Mesendoderm (in vitro differentiated cells): ENCODE results near the gene SPATA2.

Source experiments
- DNase-seq: peaks from one replicate; pipeline ENCODE4 v3.0.0; 2013
- H2AK5ac ChIP-seq: 2 replicates; pipeline ENCODE4 v1.6.1; 2013; ENCODE audit warnings: low read length, inconsistent platforms
- H2BK120ac ChIP-seq: 2 replicates; pipeline ENCODE4 v1.6.1; 2013; ENCODE audit warnings: low read depth, mild to moderate bottlenecking, low read length, moderate library complexity, mixed read lengths
- H2BK15ac ChIP-seq: replicated peaks from 2 replicates; pipeline ENCODE4 v1.6.1; 2013; ENCODE audit warnings: low read depth, mild to moderate bottlenecking, moderate library complexity
- H2BK5ac ChIP-seq: 2 replicates; pipeline ENCODE4 v1.6.1; 2013; ENCODE audit warnings: low read length, inconsistent platforms
- H3K18ac ChIP-seq: 2 replicates; pipeline ENCODE4 v1.6.1; 2013; ENCODE audit warnings: mild to moderate bottlenecking, low read length, mixed read lengths
- H3K23ac ChIP-seq: one replicate; pipeline ENCODE4 v1.6.1; 2013; ENCODE audit warnings: low read length
- H3K27ac ChIP-seq: 2 replicates; pipeline ENCODE4 v1.5.1; 2013; ENCODE audit warnings: low read depth, mild to moderate bottlenecking, inconsistent platforms, low read length, moderate library complexity
- H3K27me3 ChIP-seq: 2 replicates; pipeline ENCODE4 v1.6.1; 2013; ENCODE audit warnings: low read length, control low read depth, mild to moderate bottlenecking, inconsistent platforms; ENCODE audit not compliant: insufficient read depth, poor library complexity
- H3K36me3 ChIP-seq: 2 replicates; pipeline ENCODE4 v1.6.1; 2013; ENCODE audit warnings: low read length, inconsistent platforms; ENCODE audit not compliant: control insufficient read depth, insufficient read depth
- H3K4ac ChIP-seq: one replicate; pipeline ENCODE4 v1.6.1; 2013; ENCODE audit warnings: low read depth, mild to moderate bottlenecking, low read length, moderate library complexity
- H3K4me1 ChIP-seq: 2 replicates; pipeline ENCODE4 v1.6.1; 2013; ENCODE audit warnings: low read depth, low read length, inconsistent platforms; ENCODE audit not compliant: control insufficient read depth
- H3K4me2 ChIP-seq: 2 replicates; pipeline ENCODE4 v1.6.1; 2013; ENCODE audit warnings: low read length
- H3K4me3 ChIP-seq: 2 replicates; pipeline ENCODE4 v1.5.1; 2013; ENCODE audit warnings: mild to moderate bottlenecking, low read length
- H3K56ac ChIP-seq: one replicate; pipeline ENCODE4 v1.6.1; 2013; ENCODE audit warnings: low read length
- H3K79me1 ChIP-seq: 2 replicates; pipeline ENCODE4 v1.6.1; 2013; ENCODE audit warnings: low read length, inconsistent platforms
- H3K79me2 ChIP-seq: 2 replicates; pipeline ENCODE4 v1.6.1; 2013; ENCODE audit warnings: mild to moderate bottlenecking, low read length; ENCODE audit not compliant: control insufficient read depth, insufficient read depth
- H3K9ac ChIP-seq: 2 replicates; pipeline ENCODE4 v1.6.1; 2013; ENCODE audit warnings: low read length, inconsistent platforms
- H4K5ac ChIP-seq: one replicate; pipeline ENCODE4 v1.6.1; 2013; ENCODE audit warnings: low read length
- H4K8ac ChIP-seq: one replicate; pipeline ENCODE4 v1.6.1; 2013; ENCODE audit warnings: low read depth, mild to moderate bottlenecking, control low read depth, low read length, moderate library complexity
- WGBS: extraction: QIAGEN DNeasy Blood & Tissue Kit; methylation state at CpG from one replicate; pipeline ENCODE4 v1.1.7; 2013; ENCODE audit warnings: low lambda C conversion rate, missing lambda C conversion rate; ENCODE audit not compliant: insufficient coverage; ENCODE audit errors: extremely low coverage; 5-methylcytosine and 5-hydroxymethylcytosine counted together

The SPATA2 gene

GRCh38 chr20:49937027-49937929 is 21.9 kb upstream of the SPATA2 start:
- no CpG with 5 or more reads among the region's 12 CpGs for WGBS
- H3K4me2 ChIP-seq: peak overlapping the region; percentile 84
- no peak overlapping the region for H2BK5ac ChIP-seq
- H3K36me3 ChIP-seq: peaks cover 2% of the 10 kb centered on the region
- H3K27me3 ChIP-seq: no peaks in the 10 kb centered on the region
- no peak overlapping the region for H3K18ac ChIP-seq
- no peak overlapping the region for H4K5ac ChIP-seq
- peak overlapping the region; percentile 77 for H3K9ac ChIP-seq
- H3K27ac ChIP-seq: no peak overlapping the region
- peak overlapping the region; percentile 85 for H3K56ac ChIP-seq
- peaks cover 15% of the 10 kb centered on the region for H3K79me1 ChIP-seq
- no peak overlapping the region for H2BK120ac ChIP-seq
- H3K79me2 ChIP-seq: peaks cover 51% of the 10 kb centered on the region
- H2AK5ac ChIP-seq: no peak overlapping the region
- peaks cover 11% of the 10 kb centered on the region for H3K4me1 ChIP-seq
- peak; percentile 71 for DNase-seq
- no peak overlapping the region for H4K8ac ChIP-seq
- H3K23ac ChIP-seq: peak overlapping the region; percentile 29
- H3K4me3 ChIP-seq: peak overlapping the region; percentile 64
- H3K4ac ChIP-seq: no peak overlapping the region
- no peak overlapping the region for H2BK15ac ChIP-seq

GRCh38 chr20:49936153-49937026 is 21.1 kb upstream of the SPATA2 start, which contains the start of gene RNF114:
TSS of gene RNF114 (plus strand) at chr20:49936397. CDS start at chr20:49936413, 16 bp downstream.
- H3K79me2 ChIP-seq: peaks cover 44% of the 10 kb centered on the region
- no peaks in the 10 kb centered on the region for H3K27me3 ChIP-seq
- H3K79me1 ChIP-seq: peaks cover 12% of the 10 kb centered on the region
- peak within 1 kb of the TSS; percentile 77 for H3K9ac ChIP-seq
- no peak within 1 kb of the TSS for H4K5ac ChIP-seq
- H2BK15ac ChIP-seq: no peak within 1 kb of the TSS
- H3K36me3 ChIP-seq: peaks cover under 1% of the 10 kb centered on the region
- peaks cover 11% of the 10 kb centered on the region for H3K4me1 ChIP-seq
- peak within 1 kb of the TSS; percentile 84 for H3K4me2 ChIP-seq
- H3K27ac ChIP-seq: no peak within 1 kb of the TSS
- H3K18ac ChIP-seq: peak within 1 kb of the TSS; percentile 75
- WGBS: no CpG with 5 or more reads among the region's 79 CpGs
- H2BK5ac ChIP-seq: no peak within 1 kb of the TSS
- no peak within 1 kb of the TSS for H2AK5ac ChIP-seq
- H3K56ac ChIP-seq: peak within 1 kb of the TSS; percentile 85
- H3K23ac ChIP-seq: peak within 1 kb of the TSS; percentile 29
- H2BK120ac ChIP-seq: no peak within 1 kb of the TSS
- H3K4ac ChIP-seq: peak within 1 kb of the TSS; percentile 56
- H3K4me3 ChIP-seq: peak within 1 kb of the TSS; percentile 64
- DNase-seq: peak; percentile 91
- H4K8ac ChIP-seq: no peak within 1 kb of the TSS

GRCh38 chr20:49935746-49936152 is 20.4 kb upstream of the SPATA2 start:
- Histone ChIP-seq H2BK120ac (no peak overlapping the region), H3K27ac (no peak overlapping the region), H2BK15ac (no peak overlapping the region), H3K79me1 (peaks cover 7% of the 10 kb centered on the region), H3K56ac (no peak overlapping the region), H3K4me3 (no peak overlapping the region), H2AK5ac (no peak overlapping the region), H3K4ac (no peak overlapping the region), H4K5ac (no peak overlapping the region), H3K23ac (no peak overlapping the region), H3K4me1 (peaks cover 11% of the 10 kb centered on the region), H3K79me2 (peaks cover 38% of the 10 kb centered on the region), H3K18ac (no peak overlapping the region), H3K36me3 (no peaks in the 10 kb centered on the region), H3K27me3 (no peaks in the 10 kb centered on the region), H2BK5ac (no peak overlapping the region), H3K9ac (no peak overlapping the region), H3K4me2 (no peak overlapping the region), H4K8ac (no peak overlapping the region)
- no CpG with 5 or more reads among the region's 21 CpGs for WGBS
- DNase-seq: no peak

GRCh38 chr20:49929142-49929494 is 13.8 kb upstream of the SPATA2 start:
- whole genome bisulfite sequencing: no CpG with 5 or more reads among the region's 4 CpGs
- no peak overlapping the region for H3K56ac ChIP-seq

GRCh38 chr20:49928411-49929141 is 13.2 kb upstream of the SPATA2 start:
- no peak overlapping the region for H3K4me2 ChIP-seq
- no peak overlapping the region for H3K4ac ChIP-seq
- H2BK5ac ChIP-seq: no peak overlapping the region
- no peak overlapping the region for H2BK15ac ChIP-seq
- no peak overlapping the region for H2AK5ac ChIP-seq
- H3K36me3 ChIP-seq: no peaks in the 10 kb centered on the region
- WGBS: no CpG with 5 or more reads among the region's 15 CpGs
- H3K23ac ChIP-seq: no peak overlapping the region
- H2BK120ac ChIP-seq: no peak overlapping the region
- no peaks in the 10 kb centered on the region for H3K27me3 ChIP-seq
- no peaks in the 10 kb centered on the region for H3K79me1 ChIP-seq
- H4K5ac ChIP-seq: no peak overlapping the region
- H3K27ac ChIP-seq: no peak overlapping the region
- no peak overlapping the region for H4K8ac ChIP-seq
- H3K18ac ChIP-seq: no peak overlapping the region
- H3K9ac ChIP-seq: no peak overlapping the region
- peak; percentile 79 for DNase-seq
- no peaks in the 10 kb centered on the region for H3K4me1 ChIP-seq
- H3K56ac ChIP-seq: no peak overlapping the region
- H3K79me2 ChIP-seq: no peaks in the 10 kb centered on the region
- no peak overlapping the region for H3K4me3 ChIP-seq

More at GRCh38 chr20:49929142-49929494, 13.8 kb upstream of the SPATA2 start:
- Histone ChIP-seq H3K4me3 (no peak overlapping the region), H2BK5ac (no peak overlapping the region), H2BK120ac (no peak overlapping the region), H3K36me3 (no peaks in the 10 kb centered on the region), H2AK5ac (no peak overlapping the region), H3K18ac (no peak overlapping the region), H2BK15ac (no peak overlapping the region), H3K27me3 (no peaks in the 10 kb centered on the region), H3K23ac (no peak overlapping the region), H3K9ac (no peak overlapping the region), H4K8ac (no peak overlapping the region), H3K4ac (no peak overlapping the region), H3K27ac (no peak overlapping the region), H3K79me1 (no peaks in the 10 kb centered on the region), H3K4me2 (no peak overlapping the region), H4K5ac (no peak overlapping the region), H3K79me2 (no peaks in the 10 kb centered on the region), H3K4me1 (no peaks in the 10 kb centered on the region)
- DNase-seq: no peak
